GM12865 (cell line): ENCODE data around the gene AQP3.
"Not testable (repeated sequence)": the region's sequence is repeated elsewhere in the genome, so short reads cannot be mapped to it uniquely, and the experiment has no call there.

Experiments used
- DNase-seq: peaks from one replicate; pipeline ENCODE4 v3.0.0; 2010; ENCODE audit warnings: low read depth
- H3K4me3 ChIP-seq: 2 replicates; pipeline ENCODE4 v1.5.1; 2011; ENCODE audit warnings: mild to moderate bottlenecking, low read depth, low read length, control low read depth
- TF ChIP-seq, protein P1 (sequence below): IDR thresholded peaks from 2 replicates; pipeline ENCODE4 v1.5.1; 2011; ENCODE audit warnings: low read length, control low read depth, low read depth, inconsistent platforms; ENCODE audit not compliant: insufficient read depth; ENCODE audit errors: missing control alignments

Gene AQP3

DNA sequence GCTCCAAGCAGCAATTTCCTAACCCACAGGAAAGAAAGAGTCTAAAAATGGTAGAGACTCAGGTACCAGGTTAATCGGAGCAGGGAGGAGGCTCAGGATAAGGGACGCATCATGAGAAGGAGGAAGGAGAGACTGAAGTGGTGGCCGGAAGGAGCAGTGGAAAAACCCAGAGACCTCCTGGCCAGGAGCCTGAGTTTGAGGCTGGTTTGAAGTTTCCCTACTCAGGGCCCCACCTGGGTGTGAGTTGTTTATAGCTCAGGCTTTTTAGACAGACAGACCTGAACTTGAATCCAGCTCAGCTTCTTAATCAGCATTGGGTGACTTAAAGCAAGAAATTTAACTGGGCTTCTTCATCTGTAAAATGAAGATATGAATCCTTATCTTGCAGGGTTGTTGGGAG lies 33.1 kb downstream of the AQP3 start:
- DNase-seq, result no peak
- H3K4me3 ChIP-seq, result no peak overlapping the region
- TF ChIP-seq, protein P1, sequence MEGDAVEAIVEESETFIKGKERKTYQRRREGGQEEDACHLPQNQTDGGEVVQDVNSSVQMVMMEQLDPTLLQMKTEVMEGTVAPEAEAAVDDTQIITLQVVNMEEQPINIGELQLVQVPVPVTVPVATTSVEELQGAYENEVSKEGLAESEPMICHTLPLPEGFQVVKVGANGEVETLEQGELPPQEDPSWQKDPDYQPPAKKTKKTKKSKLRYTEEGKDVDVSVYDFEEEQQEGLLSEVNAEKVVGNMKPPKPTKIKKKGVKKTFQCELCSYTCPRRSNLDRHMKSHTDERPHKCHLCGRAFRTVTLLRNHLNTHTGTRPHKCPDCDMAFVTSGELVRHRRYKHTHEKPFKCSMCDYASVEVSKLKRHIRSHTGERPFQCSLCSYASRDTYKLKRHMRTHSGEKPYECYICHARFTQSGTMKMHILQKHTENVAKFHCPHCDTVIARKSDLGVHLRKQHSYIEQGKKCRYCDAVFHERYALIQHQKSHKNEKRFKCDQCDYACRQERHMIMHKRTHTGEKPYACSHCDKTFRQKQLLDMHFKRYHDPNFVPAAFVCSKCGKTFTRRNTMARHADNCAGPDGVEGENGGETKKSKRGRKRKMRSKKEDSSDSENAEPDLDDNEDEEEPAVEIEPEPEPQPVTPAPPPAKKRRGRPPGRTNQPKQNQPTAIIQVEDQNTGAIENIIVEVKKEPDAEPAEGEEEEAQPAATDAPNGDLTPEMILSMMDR, result no peak

DNA sequence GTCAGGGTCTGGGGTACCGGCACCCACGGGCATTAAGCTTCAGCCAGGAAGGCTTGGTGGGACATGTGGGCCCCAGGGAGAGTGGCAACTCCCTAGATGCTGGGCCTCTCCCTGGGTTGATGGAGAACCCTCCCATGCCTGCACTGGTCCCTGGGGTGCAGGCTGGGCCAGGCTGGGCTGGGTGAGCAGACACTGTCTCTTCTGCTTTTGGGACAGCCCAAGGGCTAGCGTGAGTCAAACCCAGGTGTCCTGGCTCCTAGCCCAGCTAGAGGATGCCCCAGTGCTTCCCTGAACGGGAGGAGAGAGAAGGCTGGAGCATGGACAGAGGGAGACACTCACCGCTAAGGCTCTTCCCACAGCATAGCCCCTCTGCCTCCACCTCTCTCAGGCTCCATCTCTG lies 39.3 kb downstream of the AQP3 start:
- no peak for DNase-seq
- no peak overlapping the region for H3K4me3 ChIP-seq
- TF ChIP-seq, protein P1, result no peak

DNA sequence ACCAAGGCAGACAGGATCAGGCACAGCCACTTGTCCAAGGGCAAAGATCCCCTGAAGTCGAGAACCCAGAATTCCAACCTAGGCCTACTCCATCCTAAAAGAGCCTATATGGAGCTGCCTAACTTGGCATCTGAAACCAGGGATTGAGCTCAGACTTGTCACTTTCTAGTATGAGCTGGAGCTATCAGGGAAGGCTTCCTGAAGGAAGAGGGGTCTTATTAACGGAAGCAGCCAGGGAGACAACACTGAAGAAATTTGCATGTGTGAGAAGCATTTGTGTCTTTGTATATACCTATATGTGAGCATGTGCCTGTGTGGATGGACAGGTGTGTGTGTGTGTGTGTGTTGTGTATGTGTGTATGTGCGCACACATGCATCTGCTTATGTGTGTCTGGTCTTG lies 40.3 kb downstream of the AQP3 start:
- DNase-seq, result no peak
- no peak overlapping the region for H3K4me3 ChIP-seq
- TF ChIP-seq, protein P1, result no peak

DNA sequence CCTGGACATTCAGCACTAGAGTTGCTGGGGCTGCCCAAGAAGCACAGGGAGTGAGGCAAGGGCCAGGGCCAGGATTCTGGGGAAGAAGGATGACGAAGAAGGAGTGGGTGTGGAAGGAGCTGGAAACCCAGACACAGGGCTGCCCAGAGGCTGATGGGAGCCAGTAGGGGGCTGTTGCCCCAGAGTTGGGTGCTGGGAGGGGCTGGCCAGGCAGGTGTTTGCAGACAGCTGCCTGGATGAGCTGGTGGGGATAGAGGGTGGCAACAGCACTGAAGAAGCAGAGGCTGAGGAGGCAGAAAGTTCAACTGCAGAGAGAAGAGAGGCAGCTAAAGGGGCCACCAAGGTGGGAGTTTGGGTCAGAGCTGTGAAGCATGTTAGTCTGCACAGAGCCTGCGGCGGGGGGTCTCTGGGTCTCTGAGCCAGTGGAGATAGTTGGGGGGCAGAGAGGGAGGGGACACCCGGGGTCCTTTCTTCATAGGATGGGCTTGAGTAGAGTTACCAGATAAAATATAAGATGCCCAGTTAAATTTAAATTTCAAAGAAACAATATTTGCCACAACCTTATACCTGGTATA lies 42.5 kb downstream of the AQP3 start:
- H3K4me3 ChIP-seq, result no peak overlapping the region
- DNase-seq, result no peak
- TF ChIP-seq, protein P1, result no peak

DNA sequence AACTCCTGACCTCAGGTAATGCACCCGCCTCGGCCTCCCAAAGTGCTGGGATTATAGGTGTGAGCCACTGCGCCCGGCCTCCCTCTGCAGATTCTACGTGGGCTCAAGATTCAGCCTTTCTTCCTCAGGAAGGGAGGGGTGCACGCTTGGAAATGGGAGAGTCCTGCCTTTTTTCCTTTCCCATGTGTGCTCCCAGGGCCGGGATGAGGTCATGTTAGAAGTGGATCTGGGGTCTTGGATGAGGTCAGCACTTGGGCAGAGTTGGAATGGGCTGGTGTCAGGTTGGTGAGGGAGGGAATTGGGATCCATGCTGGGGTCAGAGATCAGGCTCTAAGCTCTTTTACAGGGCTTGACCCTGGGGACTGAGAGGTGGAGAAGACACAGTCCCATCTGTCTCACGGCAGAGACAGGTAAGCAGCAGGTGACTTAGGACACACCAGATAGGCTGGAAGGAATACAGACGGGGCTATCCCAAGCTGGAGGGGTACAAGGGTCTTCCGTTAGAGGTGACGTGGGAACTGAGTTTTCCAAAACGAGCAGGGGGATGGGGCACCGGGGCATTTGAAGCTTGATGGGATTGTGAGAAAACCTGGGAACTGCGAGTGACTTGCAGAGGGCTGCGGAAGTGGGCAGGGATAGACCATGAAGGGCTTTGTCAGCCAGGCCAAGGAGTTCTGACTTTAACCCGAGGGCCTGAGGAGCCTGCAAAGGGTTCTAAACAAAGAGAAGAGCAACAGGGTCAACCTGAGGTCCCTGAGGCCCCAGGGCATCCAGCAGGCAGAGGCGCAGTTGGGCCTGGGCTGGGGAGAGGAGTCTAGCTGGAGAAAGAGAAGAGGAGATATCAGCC lies 43.2 kb downstream of the AQP3 start:
- TF ChIP-seq, protein P1, result no peak

DNA sequence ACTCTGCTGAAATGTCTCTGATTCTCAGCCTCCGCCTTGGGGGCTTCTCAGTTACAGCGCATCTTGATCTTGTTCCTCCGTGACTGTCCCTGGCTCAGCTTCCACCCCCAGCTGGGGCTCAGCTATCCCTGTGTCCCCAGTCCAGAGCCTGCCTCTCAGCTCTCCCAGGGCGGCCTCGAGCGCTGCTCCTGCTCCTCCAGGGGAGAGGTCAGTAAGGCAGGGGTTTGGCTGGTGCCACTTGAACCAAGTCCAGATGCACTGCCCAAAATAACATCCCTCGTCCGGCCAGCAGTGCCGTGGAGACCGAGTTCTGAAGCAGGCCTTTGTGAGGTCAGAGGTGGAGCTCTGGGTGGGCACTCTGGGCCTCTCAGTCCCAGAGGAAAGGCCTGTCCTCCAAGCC lies 45.0 kb downstream of the AQP3 start, which contains the start of gene AQP7:
AQP7 (minus strand) TSS at position 198 of the 400 bp plus-strand sequence. CDS start 1,306 bp downstream, outside the sequence.
- H3K4me3 ChIP-seq, DNase-seq: not testable (repeated sequence)

More for the DNA sequence above, 43.2 kb downstream of the AQP3 start:
- no peak overlapping the region for H3K4me3 ChIP-seq
- no peak for DNase-seq

DNA sequence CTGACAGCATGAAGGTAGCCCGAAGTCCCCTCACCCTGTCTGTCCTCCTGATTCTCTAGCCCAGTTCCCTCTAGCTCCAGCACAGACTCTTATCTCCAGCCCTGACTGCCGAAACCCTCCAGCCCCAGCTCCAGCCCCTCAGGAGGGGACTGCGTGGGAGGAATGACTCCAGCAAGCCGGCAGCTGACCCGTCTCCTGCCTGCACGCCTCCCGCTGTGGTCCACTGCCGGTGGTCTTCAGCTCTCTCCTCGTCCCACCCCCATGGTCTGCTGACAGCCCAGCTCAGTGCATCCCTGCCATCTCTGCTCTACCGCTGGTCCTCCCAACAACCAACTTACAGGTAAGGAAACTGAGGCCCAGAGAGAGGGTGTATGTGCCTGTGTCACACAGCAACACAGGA lies 45.6 kb downstream of the AQP3 start:
- not testable (repeated sequence) for DNase-seq, H3K4me3 ChIP-seq

DNA sequence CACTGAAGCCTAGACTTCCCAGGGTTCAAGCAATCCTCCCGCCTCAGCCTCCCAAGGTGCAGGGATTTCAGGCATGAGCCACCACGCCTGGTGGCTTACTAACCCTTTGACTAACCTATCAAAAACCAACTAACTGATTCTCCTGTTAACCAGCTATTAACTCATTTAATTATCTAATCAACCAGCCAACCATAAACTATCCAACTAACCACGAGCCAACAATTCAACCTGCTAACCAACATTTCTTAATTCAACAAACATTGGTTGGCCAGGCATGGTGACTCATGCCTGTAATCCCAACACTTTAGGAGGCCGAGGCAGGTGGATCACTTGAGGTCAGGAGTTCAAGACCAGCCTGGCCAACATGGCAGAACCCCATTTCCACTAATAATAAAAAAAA lies 48.3 kb downstream of the AQP3 start:
- H3K4me3 ChIP-seq, DNase-seq: not testable (repeated sequence)

DNA sequence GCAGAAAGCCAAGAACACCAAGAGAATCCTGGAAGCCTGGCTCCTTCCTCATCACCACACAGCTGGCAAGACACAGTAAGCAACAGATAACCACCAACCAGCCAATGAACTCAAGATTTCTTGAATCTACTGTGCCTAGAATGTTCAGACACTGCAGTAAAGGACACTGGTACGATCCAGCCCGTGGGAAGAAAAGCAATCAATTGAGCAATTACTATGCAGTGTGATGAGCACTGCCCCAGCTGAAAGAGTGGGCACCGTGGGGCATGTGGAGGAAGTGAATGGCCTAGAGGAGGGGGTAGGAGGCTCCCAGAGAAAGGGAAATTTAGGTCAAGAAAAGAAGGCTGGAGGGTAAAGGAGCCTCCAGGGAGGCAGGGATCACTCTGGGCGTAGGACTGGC lies 49.6 kb downstream of the AQP3 start:
- H3K4me3 ChIP-seq, result not testable (repeated sequence)

DNA sequence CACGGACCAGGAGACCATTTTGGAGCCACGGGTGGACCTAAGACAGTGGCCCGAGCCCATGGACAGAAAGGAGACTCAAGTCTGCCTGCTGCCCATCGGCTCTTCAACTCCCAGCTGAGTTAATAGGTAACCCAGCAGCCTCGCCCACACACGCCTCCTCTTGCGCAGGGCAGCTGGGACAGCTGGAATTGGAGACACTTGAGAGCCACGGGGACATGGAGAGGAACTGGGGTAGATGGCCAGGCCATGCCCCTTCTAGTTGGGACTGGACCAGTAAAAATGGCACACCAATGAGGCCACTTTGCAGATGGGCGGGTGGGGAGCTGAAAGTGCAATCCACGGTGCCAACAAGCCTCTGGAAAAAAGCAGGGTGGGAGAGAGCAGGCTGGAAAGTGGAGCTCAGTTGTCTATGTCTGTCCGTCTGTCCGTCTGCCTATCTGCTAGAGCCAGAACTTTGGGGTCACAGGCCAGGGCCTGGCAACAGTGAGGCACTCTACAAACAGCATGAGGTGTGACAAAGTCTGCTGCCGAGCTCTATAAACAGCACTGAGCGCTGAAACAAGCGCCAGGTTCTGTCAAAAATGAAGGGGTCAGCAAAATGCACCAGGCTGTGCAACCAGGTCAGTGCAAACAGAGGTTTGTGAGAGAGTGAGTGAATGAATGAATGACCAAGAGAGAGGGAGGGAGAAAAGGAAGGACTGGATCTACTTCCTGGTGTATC lies 52.1 kb downstream of the AQP3 start:
- H3K4me3 ChIP-seq, DNase-seq: not testable (repeated sequence)

More for the DNA sequence above, 49.6 kb downstream of the AQP3 start:
- not testable (repeated sequence) for DNase-seq

DNA sequence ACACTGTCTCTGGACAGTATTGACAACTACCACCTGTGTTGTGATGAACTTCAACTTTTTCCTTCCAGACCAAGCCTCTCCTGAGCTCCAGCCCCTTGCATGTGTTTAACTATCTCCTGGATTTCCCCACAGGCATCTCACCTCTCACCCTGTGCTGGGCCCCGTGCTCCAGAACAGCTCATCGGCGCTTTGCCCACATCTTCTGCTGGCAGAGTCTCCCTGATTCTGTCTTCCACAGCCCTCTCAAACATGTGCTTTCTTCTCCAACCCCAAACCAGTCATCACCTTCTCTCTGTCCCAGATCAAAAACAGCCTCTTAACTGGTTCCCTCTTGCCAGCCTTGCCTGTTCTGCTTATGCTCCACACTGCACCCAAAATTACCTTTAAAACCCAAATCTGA lies 53.4 kb downstream of the AQP3 start:
- DNase-seq, H3K4me3 ChIP-seq: not testable (repeated sequence)
